IPS DF 4.7 (cell line): ENCODE data around the gene GIMAP6.
"Not testable (repeated sequence)": the region's sequence is repeated elsewhere in the genome, so short reads cannot be mapped to it uniquely, and the experiment has no call there.

Source experiments
- DNase-seq: peaks from one replicate; pipeline ENCODE4 v3.0.0-alpha.2; 2013; ENCODE audit warnings: low spot score; ENCODE audit errors: extremely low read depth

The GIMAP6 gene

GRCh38 chr7:150586068-150586784 lies 46.0 kb downstream of the GIMAP6 start:
- no peak for DNase-seq

- DNase-seq, result no peak
These were observed 47.0 kb downstream of the GIMAP6 start for GRCh38 chr7:150585199-150585598.

- no peak for DNase-seq
These were observed 51.4 kb downstream of the GIMAP6 start for GRCh38 chr7:150580638-150581394.

- not testable (repeated sequence) for DNase-seq
These were observed 52.1 kb downstream of the GIMAP6 start for GRCh38 chr7:150579979-150580637.
